ENCODE measurements around the gene YWHAE. TPM values are rescaled to one million over a fixed set of nuclear protein-coding genes. Genes with fewer than 3 reads are reported as not detected.
A peak's percentile ranks its signal among the peaks of the same experiment; 100 is the strongest.
"Not testable (repeated sequence)": the region's sequence is repeated elsewhere in the genome, so short reads cannot be mapped to it uniquely, and the experiment has no call there.

Gene YWHAE
- total and polyA plus RNA-seq, 2 of the 4 experiments (the other 2 are of a cell fraction), result 358 to 774 TPM

- BruUV-seq (replicated peaks), result not testable (repeated sequence)
Observed at GRCh38 chr17:1360315-1360714, 39.7 kb downstream of the YWHAE start.

More at GRCh38 chr17:1360315-1360714, 39.7 kb downstream of the YWHAE start:
- H3K4me3 ChIP-seq (ENCODE audit: insufficient read depth, low read depth, low read length); H2BK20ac ChIP-seq (ENCODE audit: low read depth, low read length); H3K9me1 ChIP-seq (ENCODE audit: insufficient read depth, low read length); H3K56ac ChIP-seq (ENCODE audit: extremely low read depth, insufficient read depth, low read length); dilution Hi-C loops (cut with HindIII; ENCODE audit: low sequenced_read_pairs, unreplicated experiment); H3K27me3 ChIP-seq (ENCODE audit: control insufficient read depth, insufficient read depth, low read length); H3K14ac ChIP-seq (replicated peaks; ENCODE audit: low read depth, low read length); H2AK5ac ChIP-seq (ENCODE audit: low read depth, low read length); H2BK15ac ChIP-seq (ENCODE audit: low read depth, low read length); H2BK120ac ChIP-seq (ENCODE audit: low read depth, low read length); H3K9ac ChIP-seq (ENCODE audit: low read depth, low read length); H3K23ac ChIP-seq (ENCODE audit: low read depth, low read length); H2BK5ac ChIP-seq (ENCODE audit: low read depth, low read length, poor library complexity, severe bottlenecking); intact Hi-C loops (cut with micrococcal nuclease); H4K5ac ChIP-seq (ENCODE audit: low read depth, low read length); H3K4me2 ChIP-seq (ENCODE audit: low read depth, low read length); H2AK9ac ChIP-seq (replicated peaks; ENCODE audit: low read depth, low read length, poor library complexity); POLR2A ChIA-PET (ENCODE audit: unreplicated experiment); H3K18ac ChIP-seq (ENCODE audit: low read depth, low read length); H2AFZ ChIP-seq (replicated peaks; ENCODE audit: low read length, poor library complexity); H4K8ac ChIP-seq (ENCODE audit: low read depth in 2 of 2, low read length in 2 of 2); H4K91ac ChIP-seq (ENCODE audit: insufficient read depth, low read depth, low read length); CTCF ChIA-PET; H3K4ac ChIP-seq (ENCODE audit: low read depth, low read length); H3K9me3 ChIP-seq (ENCODE audit: control insufficient read depth, insufficient read depth, low read length): not testable (repeated sequence)
- no CpG with 5 or more reads among the region's 5 CpGs for WGBS, 2 experiments (ENCODE audit: extremely low coverage in 2 of 2, insufficient read length in 1 of 2)
- H4K20me1 ChIP-seq (ENCODE audit: insufficient read depth, low read length), result peaks cover 75% of the 10 kb centered on the region
- H3K4me1 ChIP-seq (ENCODE audit: control insufficient read depth, insufficient read depth, low read length), result peaks cover 11% of the 10 kb centered on the region
- in situ Hi-C loops (cut with MboI; ENCODE audit: low sequenced_read_pairs), result loop anchor here (10.0 kb wide), 2 partner anchors 74 to 154 kb away; partner anchors contain the start of gene INPP5K
- H3K27ac ChIP-seq (ENCODE audit: insufficient read depth, low read length), result peak overlapping the region; percentile 27; the same call in 1 of the 2 replicates
- peaks cover 4 to 54% of the 10 kb centered on the region in 2 experiments for H3K79me1 ChIP-seq (ENCODE audit: low read depth in 1 of 2, low read length in 2 of 2)
- ATAC-seq (ENCODE audit: low read depth), result peak; percentile 84
- peak; percentile 54; the same call in 1 of the 2 replicates for TF ChIP-seq FOS (IDR thresholded peaks at IDR 0.05; ENCODE audit: low read depth, low read length)
- peaks cover 36% of the 10 kb centered on the region for H3K36me3 ChIP-seq (ENCODE audit: control insufficient read depth, insufficient read depth, low read length)
- DNase-seq, result peak; percentile 63
